Nucleus accumbens (tissue), 56 donors: ENCODE results near the gene ACAP1.
"Not testable (repeated sequence)": the region's sequence is repeated elsewhere in the genome, so short reads cannot be mapped to it uniquely, and the experiment has no call there.

Experiments
- DNase-seq, 56 donors: peaks; one replicate each; lab custom pipeline; 2025; lab: John Stamatoyannopoulos, UW

The ACAP1 gene

GRCh38 chr17:7328009-7328408, 8.3 kb upstream of the ACAP1 start:
- no peak for DNase-seq

GRCh38 chr17:7328840-7329373, 7.4 kb upstream of the ACAP1 start, which contains the start of gene NEURL4:
NEURL4 (minus strand) TSS chr17:7329335; CDS start chr17:7329312, 23 bp downstream.
- DNase-seq: peak in 2 of 56 donors; percentile 45 to 47

- peak; percentile 65 to 100 (median 96) for DNase-seq
Measured at GRCh38 chr17:7329374-7329996, 6.8 kb upstream of the ACAP1 start.

GRCh38 chr17:7329997-7330637, 6.2 kb upstream of the ACAP1 start:
- peak in 51 of 56 donors; percentile 34 to 92 (median 76) for DNase-seq

- no peak for DNase-seq
Measured at GRCh38 chr17:7330638-7331015, 5.7 kb upstream of the ACAP1 start.

- DNase-seq: no peak
Measured at GRCh38 chr17:7332111-7332510, 4.2 kb upstream of the ACAP1 start.

- not testable (repeated sequence) for DNase-seq
Measured at GRCh38 chr17:7332600-7333069, 3.7 kb upstream of the ACAP1 start.

GRCh38 chr17:7334938-7335538, 1.3 kb upstream of the ACAP1 start:
- no peak for DNase-seq

GRCh38 chr17:7335765-7336164, 564 bp upstream of the ACAP1 start:
- DNase-seq: not testable (repeated sequence)

- not testable (repeated sequence) for DNase-seq
Measured at GRCh38 chr17:7337600-7337999, 1.3 kb downstream of the ACAP1 start.

- DNase-seq: no peak
Measured at GRCh38 chr17:7340179-7340578, 3.9 kb downstream of the ACAP1 start.

- DNase-seq: no peak
Measured at GRCh38 chr17:7341842-7342241, 5.5 kb downstream of the ACAP1 start.

GRCh38 chr17:7343250-7343649, 6.9 kb downstream of the ACAP1 start:
- DNase-seq: no peak

- no peak for DNase-seq
Measured at GRCh38 chr17:7346761-7347614, 10.7 kb downstream of the ACAP1 start.

- DNase-seq: no peak
Measured at GRCh38 chr17:7347630-7348477, 11.5 kb downstream of the ACAP1 start.

GRCh38 chr17:7348478-7349242, 12.3 kb downstream of the ACAP1 start:
- DNase-seq: no peak

- peak in 53 of 56 donors; percentile 44 to 94 (median 80) for DNase-seq
Measured at GRCh38 chr17:7351665-7352502, 15.6 kb downstream of the ACAP1 start, which contains the start of gene KCTD11. KCTD11 (plus strand) TSS chr17:7352162.

- DNase-seq: no peak
Measured at GRCh38 chr17:7352503-7352889, 16.2 kb downstream of the ACAP1 start.
